ENCODE results near the gene CFAP46.

DNA sequence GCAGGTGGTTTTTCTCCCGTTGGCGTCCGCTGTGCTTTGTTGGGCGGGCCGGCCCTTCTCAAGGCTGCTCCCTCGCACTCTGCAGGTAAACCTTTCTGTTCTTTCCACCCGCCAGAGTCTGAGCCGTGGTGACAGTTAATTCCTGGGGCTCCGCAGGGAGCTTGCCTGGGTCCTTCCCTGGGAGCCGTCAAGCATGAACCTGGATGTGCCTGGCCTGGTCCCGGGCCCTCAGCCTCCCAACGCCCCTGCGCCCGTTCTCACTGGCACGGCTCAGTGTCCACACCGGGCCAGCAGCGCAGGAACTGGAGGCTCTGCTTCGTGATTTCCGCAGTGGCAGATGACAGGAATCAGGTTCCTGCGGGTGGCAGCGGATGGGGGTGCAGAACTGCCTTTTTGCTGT lies 145.5 kb downstream of the CFAP46 start:
- TF ChIP-seq, protein P1, sequence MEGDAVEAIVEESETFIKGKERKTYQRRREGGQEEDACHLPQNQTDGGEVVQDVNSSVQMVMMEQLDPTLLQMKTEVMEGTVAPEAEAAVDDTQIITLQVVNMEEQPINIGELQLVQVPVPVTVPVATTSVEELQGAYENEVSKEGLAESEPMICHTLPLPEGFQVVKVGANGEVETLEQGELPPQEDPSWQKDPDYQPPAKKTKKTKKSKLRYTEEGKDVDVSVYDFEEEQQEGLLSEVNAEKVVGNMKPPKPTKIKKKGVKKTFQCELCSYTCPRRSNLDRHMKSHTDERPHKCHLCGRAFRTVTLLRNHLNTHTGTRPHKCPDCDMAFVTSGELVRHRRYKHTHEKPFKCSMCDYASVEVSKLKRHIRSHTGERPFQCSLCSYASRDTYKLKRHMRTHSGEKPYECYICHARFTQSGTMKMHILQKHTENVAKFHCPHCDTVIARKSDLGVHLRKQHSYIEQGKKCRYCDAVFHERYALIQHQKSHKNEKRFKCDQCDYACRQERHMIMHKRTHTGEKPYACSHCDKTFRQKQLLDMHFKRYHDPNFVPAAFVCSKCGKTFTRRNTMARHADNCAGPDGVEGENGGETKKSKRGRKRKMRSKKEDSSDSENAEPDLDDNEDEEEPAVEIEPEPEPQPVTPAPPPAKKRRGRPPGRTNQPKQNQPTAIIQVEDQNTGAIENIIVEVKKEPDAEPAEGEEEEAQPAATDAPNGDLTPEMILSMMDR (IDR thresholded peaks at IDR 0.05), result no peak
- no peak for TF ChIP-seq POLR2A (IDR thresholded peaks at IDR 0.05)

All from ovary (tissue), 3 donors.